Cerebellar nuclear complex (tissue), 1 donor: ENCODE results near the gene NTNG1.
"Not testable (repeated sequence)": the region's sequence is repeated elsewhere in the genome, so short reads cannot be mapped to it uniquely, and the experiment has no call there.

Experiments used
- DNase-seq, 2 experiments: peaks; one replicate each; lab custom pipeline; 2025; lab: John Stamatoyannopoulos, UW

The NTNG1 gene

GRCh38 chr1:107142666-107143065, 1.8 kb downstream of the NTNG1 start:
- DNase-seq, result no peak

DNA sequence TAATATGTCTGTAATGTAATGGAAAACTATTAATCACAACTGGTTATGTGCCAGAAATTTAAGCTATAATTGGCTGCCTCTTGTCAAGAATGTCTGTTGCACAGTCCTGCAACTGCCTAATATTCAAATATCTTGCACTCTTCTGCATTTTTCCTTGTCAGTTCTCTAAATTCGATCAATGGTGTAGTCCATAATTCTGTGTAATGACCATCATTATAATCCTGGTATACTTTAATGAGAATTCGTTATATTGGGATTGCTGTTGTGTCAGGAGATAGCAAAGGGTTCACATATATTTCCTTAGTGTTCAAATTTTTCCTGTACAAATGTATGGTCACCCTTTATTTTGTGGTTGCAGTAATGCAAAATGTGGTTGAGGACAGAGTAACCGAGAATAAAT, 4.8 kb downstream of the NTNG1 start:
- no peak for DNase-seq

- no peak for DNase-seq
Observed at GRCh38 chr1:107147843-107148242, 7.0 kb downstream of the NTNG1 start.

GRCh38 chr1:107149946-107150345, 9.1 kb downstream of the NTNG1 start:
- no peak for DNase-seq

DNA sequence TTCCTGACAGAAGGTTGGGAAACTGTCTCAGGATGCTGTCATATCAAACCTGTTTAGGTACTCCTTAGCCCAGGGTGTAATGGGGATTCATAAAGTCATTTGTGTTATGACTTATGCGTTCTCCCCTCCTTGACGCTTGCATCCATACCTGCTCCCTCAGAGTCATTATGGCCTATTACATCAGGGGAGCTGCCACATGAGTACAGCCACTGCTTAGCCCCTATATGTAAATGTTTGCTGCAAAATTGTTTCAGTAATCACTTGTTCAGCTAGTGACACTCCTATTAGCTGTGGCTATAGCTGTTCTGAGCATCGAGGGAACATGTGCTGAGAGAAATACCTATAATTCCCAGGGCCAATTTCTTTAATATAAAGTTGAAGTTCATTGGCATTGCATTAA, 10.5 kb downstream of the NTNG1 start:
- no peak for DNase-seq

DNA sequence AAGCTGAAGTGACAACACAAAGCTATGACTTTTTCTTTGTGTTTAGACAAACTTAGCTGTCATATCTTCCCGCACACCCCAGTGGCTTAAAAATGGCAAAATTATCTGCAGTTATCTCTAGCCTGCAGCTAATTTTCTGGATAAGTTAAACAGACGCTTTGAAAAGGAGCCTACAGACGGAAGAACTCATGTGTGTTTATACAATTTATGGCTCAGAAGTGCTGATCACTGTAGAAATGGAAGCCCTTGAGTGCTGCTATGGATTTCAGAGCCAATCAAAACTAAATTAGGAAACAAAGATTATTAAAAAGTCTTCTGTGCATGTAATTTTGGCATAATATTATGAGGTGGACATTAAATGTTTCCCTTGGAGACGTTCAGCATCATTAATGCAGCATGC, 11.6 kb downstream of the NTNG1 start:
- DNase-seq, result no peak

DNA sequence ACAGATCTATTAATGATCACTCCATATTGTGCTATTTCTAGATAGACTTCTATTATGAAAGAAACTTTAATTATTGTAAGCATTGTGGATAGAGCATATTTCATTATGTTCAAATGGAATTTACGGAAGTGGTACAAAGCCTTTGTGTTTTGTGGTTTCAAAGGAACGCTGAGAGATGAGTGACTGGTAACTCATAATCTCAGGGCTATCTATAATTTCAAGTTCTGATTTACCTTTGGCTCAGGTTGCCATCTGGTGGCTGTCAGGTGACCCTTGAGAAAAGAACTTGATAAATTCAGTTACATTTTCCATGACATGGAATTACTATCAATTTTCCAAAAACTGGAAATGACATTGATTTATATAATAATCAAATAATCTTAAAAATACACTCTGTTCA, 12.2 kb downstream of the NTNG1 start:
- DNase-seq, result no peak

- no peak for DNase-seq
Observed at GRCh38 chr1:107158496-107158895, 17.7 kb downstream of the NTNG1 start.

- DNase-seq, result no peak
Observed at GRCh38 chr1:107158991-107159390, 18.2 kb downstream of the NTNG1 start.

DNA sequence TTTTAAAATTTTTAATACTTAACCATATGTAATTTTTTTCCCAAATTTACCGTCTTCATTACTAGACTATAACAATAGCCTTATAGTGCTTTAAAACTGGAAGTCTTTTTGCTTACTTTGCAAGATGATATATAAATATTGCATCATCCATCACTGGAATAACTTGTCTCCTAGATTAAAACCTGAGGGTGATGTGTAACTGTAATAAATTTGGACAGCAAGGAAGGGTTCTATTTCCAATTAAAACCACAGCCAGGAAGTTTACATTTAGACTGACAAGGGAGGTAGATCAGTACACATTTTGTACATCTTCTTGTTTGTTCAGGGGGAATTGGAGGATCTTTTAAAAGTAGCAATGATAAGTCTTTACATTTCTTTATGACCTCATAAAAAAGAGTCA, 21.9 kb downstream of the NTNG1 start:
- no peak for DNase-seq

DNA sequence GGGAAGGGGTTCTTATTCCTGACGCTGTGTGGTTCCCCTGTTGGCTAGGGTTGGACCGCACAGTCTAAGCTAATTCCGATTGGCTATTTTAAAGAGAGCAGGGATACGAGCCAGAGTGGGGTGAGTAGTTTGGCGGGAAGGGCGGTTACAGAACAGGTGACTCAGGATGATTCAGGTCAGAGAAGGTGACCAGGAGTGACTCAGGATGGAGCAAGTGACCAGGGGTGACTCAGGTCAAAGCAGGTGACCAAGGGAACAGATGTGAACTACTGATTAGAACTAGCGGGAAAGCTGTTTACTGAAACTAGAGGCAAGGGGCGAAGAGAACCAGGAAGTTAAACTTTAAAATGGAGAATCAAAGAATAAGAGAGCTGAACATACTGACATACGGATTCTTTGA, 24.1 kb downstream of the NTNG1 start:
- not testable (repeated sequence) for DNase-seq

DNA sequence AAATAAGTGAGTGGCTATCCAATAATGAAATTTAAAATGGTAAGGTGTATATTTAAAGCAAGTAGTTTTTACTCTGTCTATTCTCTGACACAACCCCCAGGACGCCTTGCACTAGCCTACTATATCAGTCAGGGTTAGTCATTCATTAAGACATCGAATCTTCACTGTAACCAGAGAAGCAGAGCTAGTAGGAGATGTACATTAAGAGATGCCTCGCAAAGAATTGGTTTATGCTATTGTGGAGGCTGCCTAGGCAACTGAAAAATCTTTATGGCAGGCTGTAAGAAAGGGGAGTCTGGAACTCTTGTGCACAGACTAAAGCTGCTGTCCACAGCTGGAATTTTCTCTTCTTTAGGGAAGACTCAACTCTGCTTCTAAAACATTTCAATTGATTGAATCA, 28.8 kb downstream of the NTNG1 start:
- DNase-seq, result no peak

DNA sequence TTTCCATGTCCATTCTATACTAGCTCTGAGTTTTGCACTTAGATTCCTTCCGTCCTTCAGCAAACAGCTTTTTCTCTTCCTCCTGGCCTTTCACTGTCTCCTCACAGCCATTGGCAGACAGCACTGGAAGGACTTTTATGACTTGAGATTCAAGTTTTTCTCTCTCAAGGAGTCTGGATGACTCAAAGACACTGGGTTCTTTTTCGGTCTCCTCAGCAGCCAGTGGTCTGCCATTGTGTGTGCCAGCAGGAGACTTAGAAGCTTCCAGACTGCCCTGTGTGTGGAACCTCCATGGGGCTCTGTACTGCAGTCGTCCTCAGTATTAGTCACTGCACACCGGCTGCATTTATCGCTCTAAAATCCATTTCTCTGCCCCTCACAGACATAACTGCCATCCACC, 30.5 kb downstream of the NTNG1 start:
- DNase-seq, result no peak

- DNase-seq, result no peak
Observed at GRCh38 chr1:107172450-107173170, 31.8 kb downstream of the NTNG1 start.

GRCh38 chr1:107175102-107175909, 34.5 kb downstream of the NTNG1 start:
- no peak for DNase-seq

DNA sequence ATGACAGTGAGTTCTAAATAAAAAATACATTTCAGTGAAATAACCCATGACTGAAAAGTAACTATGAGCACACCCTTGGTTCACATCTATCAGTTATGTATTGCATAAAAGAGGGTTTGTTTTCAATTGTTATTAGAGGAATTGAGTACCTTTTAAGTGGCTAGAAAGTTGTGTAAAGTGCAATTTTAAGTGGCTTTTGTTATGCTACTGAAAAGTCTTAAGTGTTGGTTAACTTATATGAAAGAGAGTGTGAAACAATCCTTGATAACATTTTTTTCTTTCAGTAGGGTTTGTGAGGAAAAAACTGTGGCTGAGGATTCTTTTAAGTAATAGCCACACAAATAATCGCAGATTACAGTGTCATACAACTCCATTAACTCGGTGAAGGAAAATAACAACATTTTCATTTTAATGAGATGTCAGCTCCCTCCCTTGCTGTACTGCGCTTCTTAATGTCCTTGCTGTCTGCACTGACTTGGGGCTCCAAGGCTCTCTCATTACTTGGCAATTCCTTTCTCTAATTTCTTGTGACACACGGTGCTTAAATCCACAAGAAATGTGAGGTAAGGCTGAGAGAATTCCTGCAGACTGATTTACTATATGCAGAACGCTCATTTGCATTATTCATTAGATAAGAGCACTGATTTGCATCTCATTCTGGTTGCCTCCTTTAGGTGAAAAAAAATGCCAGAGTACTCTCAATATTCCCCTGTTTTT, 40.6 kb downstream of the NTNG1 start:
- DNase-seq, result no peak

- DNase-seq, result no peak
Observed at GRCh38 chr1:107183011-107183410, 42.2 kb downstream of the NTNG1 start.

GRCh38 chr1:107184888-107185287, 44.0 kb downstream of the NTNG1 start:
- DNase-seq, result no peak

- DNase-seq, result no peak
Observed at GRCh38 chr1:107187399-107187798, 46.6 kb downstream of the NTNG1 start.

DNA sequence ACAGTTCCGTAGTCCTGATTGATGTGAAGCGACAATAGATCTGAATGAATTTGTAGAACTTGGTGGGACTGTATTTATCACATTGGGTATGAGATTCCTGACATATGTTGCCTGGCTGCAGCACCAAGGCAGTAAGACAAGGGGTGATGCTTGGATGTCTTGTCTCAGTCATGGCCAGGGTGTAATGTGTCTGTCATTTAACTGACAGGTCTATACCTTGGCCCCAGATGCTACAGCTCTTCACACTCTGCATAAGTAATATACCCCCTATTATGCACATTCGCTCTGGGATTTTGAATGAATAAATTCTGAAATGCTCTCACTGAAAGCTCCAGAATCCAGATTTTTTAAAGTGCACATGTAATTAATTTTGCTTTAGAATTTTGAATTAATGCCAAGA, 47.3 kb downstream of the NTNG1 start:
- DNase-seq, result no peak

- no peak for DNase-seq
Observed at GRCh38 chr1:107194380-107194779, 53.5 kb downstream of the NTNG1 start.

- no peak for DNase-seq
Observed at GRCh38 chr1:107195476-107195875, 54.6 kb downstream of the NTNG1 start.
